Endothelial cell (in vitro differentiated cells): ENCODE data around the gene NGEF. TPM values are rescaled to one million over a fixed set of nuclear protein-coding genes. Genes with fewer than 3 reads are reported as not detected.

Experiments
- DNase-seq: peaks from one replicate; pipeline ENCODE4 v3.0.0; 2021; ENCODE audit warnings: low spot score
- H3K27ac Mint-ChIP-seq: one replicate; pipeline ENCODE4 v1.8.0; 2021; ENCODE audit warnings: mixed read lengths, inconsistent platforms; ENCODE audit not compliant: unreplicated experiment
- H3K27me3 Mint-ChIP-seq: one replicate; pipeline ENCODE4 v1.8.0; 2021; ENCODE audit warnings: mild to moderate bottlenecking, moderate library complexity, mixed read lengths, inconsistent platforms; ENCODE audit not compliant: unreplicated experiment
- H3K36me3 Mint-ChIP-seq: one replicate; pipeline ENCODE4 v1.8.0; 2021; ENCODE audit warnings: mild to moderate bottlenecking, low read depth, mixed read lengths, inconsistent platforms; ENCODE audit not compliant: unreplicated experiment
- H3K4me1 Mint-ChIP-seq: one replicate; pipeline ENCODE4 v1.8.0; 2021; ENCODE audit warnings: mild to moderate bottlenecking, mixed read lengths, inconsistent platforms; ENCODE audit not compliant: unreplicated experiment
- H3K4me3 Mint-ChIP-seq: one replicate; pipeline ENCODE4 v1.8.0; 2021; ENCODE audit warnings: mild to moderate bottlenecking, mixed read lengths, inconsistent platforms; ENCODE audit not compliant: unreplicated experiment
- H3K9me3 Mint-ChIP-seq: one replicate; pipeline ENCODE4 v1.8.0; 2021; ENCODE audit warnings: mixed read lengths, inconsistent platforms; ENCODE audit not compliant: unreplicated experiment
- total RNA-seq: library from RNA; stranded (reverse); fragmentation: NEBNext Ultra II Directional; extraction: Animal tissue kit (Norgen Biotek cat#: 25700); gene quantifications from one replicate; pipeline ENCODE4 v1.2.1, GENCODE V29; 2021; ENCODE audit not compliant: unreplicated experiment
- TF ChIP-seq, protein P1 (sequence below): fragments of 200-600 bp; sonication (generic); IDR thresholded peaks from one replicate; pipeline ENCODE4 v1.5.0; 2021; ENCODE audit warnings: antibody characterized with exemption; ENCODE audit not compliant: unreplicated experiment

Gene NGEF
- total RNA-seq, 1 donor from 2014 or later: 1.4 TPM

DNA sequence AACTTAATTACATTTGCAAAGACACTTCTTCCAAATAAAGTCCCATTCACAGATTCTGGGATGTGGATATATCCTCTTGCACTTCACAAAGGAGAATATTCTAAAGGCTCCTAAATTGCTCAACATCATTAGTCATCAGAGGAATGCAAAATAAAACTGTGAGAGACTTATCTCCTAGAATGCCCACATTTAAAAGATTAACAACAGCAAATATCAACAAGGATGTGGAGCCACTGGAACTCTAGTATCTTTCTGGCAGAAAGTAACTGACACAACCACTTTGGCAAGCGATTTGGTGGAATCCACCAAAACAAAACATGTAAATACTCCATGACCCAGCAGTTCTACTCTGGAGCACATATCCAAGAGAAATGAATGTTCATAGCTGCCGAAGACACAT is 24.0 kb upstream of the NGEF start:
- Mint-ChIP-seq H3K4me3 (no peak overlapping the region), H3K9me3 (no peaks in the 10 kb centered on the region), H3K36me3 (no peaks in the 10 kb centered on the region), H3K4me1 (peaks cover 2% of the 10 kb centered on the region), H3K27me3 (peaks cover 5% of the 10 kb centered on the region), H3K27ac (no peak overlapping the region)
- TF ChIP-seq, protein P1, sequence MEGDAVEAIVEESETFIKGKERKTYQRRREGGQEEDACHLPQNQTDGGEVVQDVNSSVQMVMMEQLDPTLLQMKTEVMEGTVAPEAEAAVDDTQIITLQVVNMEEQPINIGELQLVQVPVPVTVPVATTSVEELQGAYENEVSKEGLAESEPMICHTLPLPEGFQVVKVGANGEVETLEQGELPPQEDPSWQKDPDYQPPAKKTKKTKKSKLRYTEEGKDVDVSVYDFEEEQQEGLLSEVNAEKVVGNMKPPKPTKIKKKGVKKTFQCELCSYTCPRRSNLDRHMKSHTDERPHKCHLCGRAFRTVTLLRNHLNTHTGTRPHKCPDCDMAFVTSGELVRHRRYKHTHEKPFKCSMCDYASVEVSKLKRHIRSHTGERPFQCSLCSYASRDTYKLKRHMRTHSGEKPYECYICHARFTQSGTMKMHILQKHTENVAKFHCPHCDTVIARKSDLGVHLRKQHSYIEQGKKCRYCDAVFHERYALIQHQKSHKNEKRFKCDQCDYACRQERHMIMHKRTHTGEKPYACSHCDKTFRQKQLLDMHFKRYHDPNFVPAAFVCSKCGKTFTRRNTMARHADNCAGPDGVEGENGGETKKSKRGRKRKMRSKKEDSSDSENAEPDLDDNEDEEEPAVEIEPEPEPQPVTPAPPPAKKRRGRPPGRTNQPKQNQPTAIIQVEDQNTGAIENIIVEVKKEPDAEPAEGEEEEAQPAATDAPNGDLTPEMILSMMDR: no peak
- DNase-seq: no peak

DNA sequence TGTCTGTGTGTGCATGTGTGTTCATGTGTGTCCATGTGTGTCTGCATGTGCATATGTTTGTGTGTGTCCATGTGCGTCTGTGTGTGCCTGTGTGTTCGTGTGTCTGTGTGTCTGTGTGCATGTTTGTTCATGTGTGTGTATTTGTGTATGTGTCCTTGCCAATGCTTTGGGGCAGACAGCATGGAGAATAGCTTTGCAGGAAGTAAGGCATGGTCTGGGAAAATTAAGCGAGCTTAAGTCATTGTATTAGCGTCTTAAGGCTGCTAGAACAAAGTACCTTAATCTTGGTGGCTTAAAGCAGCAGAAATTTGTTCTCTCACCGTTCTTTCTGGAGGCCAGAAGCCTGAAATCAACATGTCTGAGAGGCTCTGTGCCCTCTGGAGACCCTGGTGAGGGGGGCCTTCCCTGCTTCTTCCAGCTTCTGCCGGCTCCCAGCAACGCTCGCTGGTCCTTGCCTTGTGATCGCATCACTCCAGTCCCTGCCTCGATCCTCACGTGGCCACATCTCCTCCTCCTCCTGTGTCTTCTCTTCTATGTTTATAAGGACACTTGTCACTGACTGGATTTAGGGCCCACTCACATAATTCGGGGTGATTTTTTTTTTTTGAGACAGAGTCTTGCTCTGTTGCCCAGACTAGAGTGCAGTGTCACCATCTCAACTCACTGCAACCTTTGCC is 23.2 kb upstream of the NGEF start:
- Mint-ChIP-seq H3K36me3 (no peaks in the 10 kb centered on the region), H3K9me3 (no peaks in the 10 kb centered on the region), H3K27ac (no peak overlapping the region), H3K4me3 (no peak overlapping the region), H3K4me1 (no peaks in the 10 kb centered on the region), H3K27me3 (peaks cover 3% of the 10 kb centered on the region)
- no peak for DNase-seq
- TF ChIP-seq, protein P1: no peak

DNA sequence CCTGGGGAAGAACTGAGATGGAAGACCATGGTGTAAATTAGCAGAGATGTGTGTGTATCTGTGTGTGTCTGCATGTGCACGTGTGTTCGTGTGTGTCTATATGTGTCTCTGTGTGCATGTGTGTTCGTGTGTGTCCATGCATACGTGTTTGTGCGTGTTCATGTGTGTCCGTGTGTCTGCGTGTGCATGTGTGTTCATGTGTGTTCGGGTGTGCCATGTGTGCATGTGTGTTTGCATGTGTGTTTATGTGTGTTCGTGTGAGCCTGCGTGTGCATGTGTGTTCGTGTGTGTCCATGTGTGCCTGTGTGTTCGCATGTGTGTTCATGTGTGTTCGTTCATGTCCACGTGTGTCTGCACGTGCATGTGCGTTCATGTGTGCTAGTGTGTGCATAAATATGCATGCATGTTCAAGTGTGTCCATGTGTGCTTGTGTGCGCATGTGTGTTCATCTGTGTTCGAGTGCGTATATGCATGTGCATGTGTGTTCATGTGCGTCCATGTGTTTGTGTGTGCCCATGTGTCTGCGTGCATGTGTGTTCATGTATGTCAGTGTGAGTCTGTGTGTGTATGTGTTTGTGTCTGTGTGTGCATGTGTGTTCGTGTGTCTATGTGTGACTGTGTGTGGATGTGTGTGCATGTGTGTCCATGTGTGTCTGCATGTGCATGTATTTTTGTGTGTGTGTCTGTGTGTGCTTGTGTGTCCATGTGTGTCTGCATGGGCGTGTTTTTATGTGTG is 22.5 kb upstream of the NGEF start:
- Mint-ChIP-seq H3K4me3 (no peak overlapping the region), H3K27me3 (peaks cover 3% of the 10 kb centered on the region), H3K4me1 (no peaks in the 10 kb centered on the region), H3K36me3 (no peaks in the 10 kb centered on the region), H3K27ac (no peak overlapping the region), H3K9me3 (no peaks in the 10 kb centered on the region)
- DNase-seq: no peak
- TF ChIP-seq, protein P1: no peak

DNA sequence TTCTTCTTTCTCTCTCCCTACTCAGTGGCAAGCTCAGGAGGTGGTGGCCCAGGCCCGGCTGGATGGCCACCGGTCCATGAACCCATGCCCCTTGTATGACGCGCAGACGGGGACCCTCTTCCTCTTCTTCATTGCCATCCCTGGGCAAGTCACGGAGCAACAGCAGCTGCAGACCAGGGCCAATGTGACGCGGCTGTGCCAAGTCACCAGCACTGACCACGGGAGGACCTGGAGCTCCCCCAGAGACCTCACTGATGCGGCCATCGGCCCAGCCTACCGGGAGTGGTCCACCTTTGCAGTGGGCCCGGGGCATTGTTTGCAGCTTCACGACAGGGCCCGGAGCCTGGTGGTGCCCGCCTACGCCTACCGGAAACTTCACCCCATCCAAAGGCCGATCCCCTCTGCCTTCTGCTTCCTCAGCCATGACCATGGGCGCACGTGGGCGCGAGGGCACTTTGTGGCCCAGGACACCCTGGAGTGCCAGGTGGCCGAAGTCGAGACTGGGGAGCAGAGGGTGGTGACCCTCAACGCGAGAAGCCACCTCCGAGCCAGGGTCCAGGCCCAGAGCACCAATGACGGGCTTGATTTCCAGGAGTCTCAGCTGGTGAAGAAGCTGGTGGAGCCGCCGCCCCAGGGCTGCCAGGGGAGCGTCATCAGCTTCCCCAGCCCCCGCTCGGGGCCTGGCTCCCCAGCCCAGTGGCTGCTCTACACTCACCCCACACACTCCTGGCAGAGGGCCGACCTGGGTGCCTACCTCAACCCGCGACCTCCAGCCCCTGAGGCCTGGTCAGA is 21.2 kb upstream of the NGEF start:
- TF ChIP-seq, protein P1: no peak
- Mint-ChIP-seq H3K4me1 (no peaks in the 10 kb centered on the region), H3K27ac (no peak overlapping the region), H3K36me3 (no peaks in the 10 kb centered on the region), H3K4me3 (no peak overlapping the region), H3K27me3 (peaks cover 3% of the 10 kb centered on the region), H3K9me3 (no peaks in the 10 kb centered on the region)
- DNase-seq: no peak
